Cardiac muscle cell (in vitro differentiated cells and primary cell): ENCODE measurements around the gene ADGRD1. TPM values are rescaled to one million over a fixed set of nuclear protein-coding genes. Genes with fewer than 3 reads are reported as not detected.

Experiments used
- DNase-seq, 2 donors: peaks; one replicate each; pipeline versions ENCODE4 v3.0.0 to v3.0.0-alpha.2; 2010 to 2017; ENCODE audit warnings: low read depth in 1 of 2, low spot score in 1 of 2
- H3K27ac ChIP-seq: fragments of 200-600 bp; sonication (generic); 2 replicates; pipeline ENCODE4 v1.5.1; 2016
- H3K27me3 ChIP-seq: fragments of 200-600 bp; sonication (generic); 2 replicates; pipeline ENCODE4 v1.6.0; 2016; ENCODE audit warnings: control low read depth
- H3K36me3 ChIP-seq: fragments of 200-600 bp; sonication (generic); 2 replicates; pipeline ENCODE4 v1.5.1; 2016; ENCODE audit warnings: control low read depth
- H3K4me1 ChIP-seq: fragments of 200-600 bp; sonication (generic); 2 replicates; pipeline ENCODE4 v1.8.1; 2017; ENCODE audit warnings: low read depth, mild to moderate bottlenecking, mixed run types
- H3K4me3 ChIP-seq: fragments of 200-600 bp; sonication (generic); 2 replicates; pipeline ENCODE4 v1.5.1; 2016; ENCODE audit warnings: mild to moderate bottlenecking
- H3K9me3 ChIP-seq: fragments of 200-600 bp; sonication (generic); 2 replicates; pipeline ENCODE4 v1.5.1; 2017; ENCODE audit warnings: low read depth, mild to moderate bottlenecking, control low read depth
- polyA plus RNA-seq: library from polyadenylated mRNA; unstranded; fragments of >200 nt; fragmentation: Nextera tagmentation; extraction: Ambion mirVana; gene quantifications from 2 replicates; pipeline ENCODE4 v1.2.1, GENCODE V29; 2016
- total RNA-seq: library from RNA; depleted of rRNA; stranded (reverse); fragments of >200 nt; gene quantifications from 2 replicates; pipeline ENCODE4 v1.2.3, GENCODE V29; 2016
- TF ChIP-seq, protein P1 (sequence below): IDR thresholded peaks from 2 replicates; pipeline ENCODE4 v1.5.1; 2012; ENCODE audit warnings: low read depth, mild to moderate bottlenecking, low read length

The ADGRD1 gene
- total and polyA plus RNA-seq, 2 experiments from 2014 or later = 66.6 to 74.0 TPM

DNA sequence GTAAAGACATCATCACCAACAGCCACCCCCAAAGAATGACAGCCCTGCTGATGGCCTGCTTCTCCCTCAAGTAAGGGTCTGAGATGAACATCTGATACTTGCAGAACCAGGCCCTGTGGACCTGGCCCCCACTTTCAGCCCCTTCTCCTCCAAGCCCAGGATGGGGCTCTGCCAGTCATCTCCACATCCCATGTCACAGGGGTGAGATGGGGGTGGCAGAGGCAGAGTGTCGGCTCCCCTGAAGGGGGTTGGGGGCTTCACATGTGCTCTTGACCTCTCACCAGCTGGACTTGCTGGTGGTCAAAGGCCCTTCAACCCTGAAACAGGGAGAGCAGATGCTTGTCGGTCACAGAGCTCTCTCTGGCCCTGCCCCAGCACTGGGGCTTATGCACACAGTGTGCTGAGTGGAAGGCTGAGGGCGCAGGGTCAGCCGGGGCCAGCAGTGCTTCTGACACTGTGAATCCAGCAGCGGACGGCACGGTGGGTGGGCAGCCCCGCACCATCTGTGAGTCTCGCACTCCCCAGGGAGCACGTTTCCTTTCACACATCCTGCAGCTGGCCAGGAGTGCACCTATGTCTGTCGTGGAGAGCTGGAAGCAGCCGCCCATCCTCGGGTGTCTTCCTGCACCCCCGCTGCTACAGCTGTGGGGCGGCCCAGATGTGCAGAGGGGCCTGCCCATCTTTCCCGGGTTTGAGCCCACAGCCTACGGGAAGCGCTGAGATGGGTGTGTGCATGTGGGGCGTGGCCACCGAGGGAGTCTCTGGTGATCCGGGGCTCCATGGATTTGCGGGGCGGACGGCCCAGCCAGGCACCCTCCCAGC lies 94.3 kb downstream of the ADGRD1 start:
- Histone ChIP-seq H3K36me3 (no peaks in the 10 kb centered on the region), H3K4me3 (no peak overlapping the region), H3K4me1 (no peaks in the 10 kb centered on the region), H3K27ac (no peak overlapping the region), H3K27me3 (no peaks in the 10 kb centered on the region), H3K9me3 (no peaks in the 10 kb centered on the region)
- TF ChIP-seq, protein P1, sequence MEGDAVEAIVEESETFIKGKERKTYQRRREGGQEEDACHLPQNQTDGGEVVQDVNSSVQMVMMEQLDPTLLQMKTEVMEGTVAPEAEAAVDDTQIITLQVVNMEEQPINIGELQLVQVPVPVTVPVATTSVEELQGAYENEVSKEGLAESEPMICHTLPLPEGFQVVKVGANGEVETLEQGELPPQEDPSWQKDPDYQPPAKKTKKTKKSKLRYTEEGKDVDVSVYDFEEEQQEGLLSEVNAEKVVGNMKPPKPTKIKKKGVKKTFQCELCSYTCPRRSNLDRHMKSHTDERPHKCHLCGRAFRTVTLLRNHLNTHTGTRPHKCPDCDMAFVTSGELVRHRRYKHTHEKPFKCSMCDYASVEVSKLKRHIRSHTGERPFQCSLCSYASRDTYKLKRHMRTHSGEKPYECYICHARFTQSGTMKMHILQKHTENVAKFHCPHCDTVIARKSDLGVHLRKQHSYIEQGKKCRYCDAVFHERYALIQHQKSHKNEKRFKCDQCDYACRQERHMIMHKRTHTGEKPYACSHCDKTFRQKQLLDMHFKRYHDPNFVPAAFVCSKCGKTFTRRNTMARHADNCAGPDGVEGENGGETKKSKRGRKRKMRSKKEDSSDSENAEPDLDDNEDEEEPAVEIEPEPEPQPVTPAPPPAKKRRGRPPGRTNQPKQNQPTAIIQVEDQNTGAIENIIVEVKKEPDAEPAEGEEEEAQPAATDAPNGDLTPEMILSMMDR = no peak
- no peak for DNase-seq

DNA sequence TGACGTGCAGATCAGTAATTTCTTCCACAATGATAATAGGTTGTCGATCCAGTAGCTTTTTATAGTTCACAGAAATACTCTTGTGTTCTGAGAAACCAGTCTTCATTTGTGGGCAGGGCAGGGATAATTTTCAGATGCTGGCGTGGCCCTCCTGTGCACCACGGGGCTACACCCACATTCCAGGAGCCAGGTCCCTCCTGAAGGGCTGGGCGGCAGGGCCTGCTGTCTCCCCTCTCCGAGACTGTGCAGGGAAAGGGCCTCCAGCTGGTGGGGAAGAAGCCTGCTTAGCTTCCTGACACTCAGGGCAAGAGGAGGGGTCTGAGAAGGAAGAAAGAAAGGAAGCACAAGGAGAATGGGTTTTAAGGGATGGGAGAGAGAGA lies 94.9 kb downstream of the ADGRD1 start:
- Histone ChIP-seq H3K27ac (no peak overlapping the region), H3K36me3 (no peaks in the 10 kb centered on the region)
- DNase-seq = no peak

DNA sequence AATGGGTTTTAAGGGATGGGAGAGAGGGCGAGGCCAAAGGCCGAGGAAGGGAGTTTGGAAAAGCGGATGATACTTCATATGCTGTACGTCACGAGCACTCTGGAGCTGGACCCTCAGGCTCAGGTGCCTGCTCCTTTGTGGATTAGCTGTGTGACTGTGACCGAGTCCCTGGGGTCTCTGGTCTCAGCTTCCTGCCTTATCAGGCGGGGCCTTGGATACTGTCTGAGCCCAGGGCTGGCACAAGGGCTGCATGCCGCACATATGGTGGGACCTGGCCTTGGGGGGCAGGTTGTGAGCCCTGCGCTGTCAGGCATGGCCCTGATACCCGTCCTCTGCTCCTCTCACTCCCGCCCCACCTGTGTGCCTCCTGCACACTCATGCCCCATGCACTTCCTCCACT lies 95.3 kb downstream of the ADGRD1 start:
- no peaks in the 10 kb centered on the region for H3K36me3 ChIP-seq
- H3K4me1 ChIP-seq = no peaks in the 10 kb centered on the region
- no peaks in the 10 kb centered on the region for H3K27me3 ChIP-seq
- H3K27ac ChIP-seq = no peak overlapping the region
- TF ChIP-seq, protein P1 = no peak
- H3K4me3 ChIP-seq = no peak overlapping the region
- no peak for DNase-seq
- no peaks in the 10 kb centered on the region for H3K9me3 ChIP-seq

More for the DNA sequence above, 94.9 kb downstream of the ADGRD1 start:
- Histone ChIP-seq H3K9me3 (no peaks in the 10 kb centered on the region), H3K4me1 (no peaks in the 10 kb centered on the region), H3K4me3 (no peak overlapping the region), H3K27me3 (no peaks in the 10 kb centered on the region)
- TF ChIP-seq, protein P1 = no peak

DNA sequence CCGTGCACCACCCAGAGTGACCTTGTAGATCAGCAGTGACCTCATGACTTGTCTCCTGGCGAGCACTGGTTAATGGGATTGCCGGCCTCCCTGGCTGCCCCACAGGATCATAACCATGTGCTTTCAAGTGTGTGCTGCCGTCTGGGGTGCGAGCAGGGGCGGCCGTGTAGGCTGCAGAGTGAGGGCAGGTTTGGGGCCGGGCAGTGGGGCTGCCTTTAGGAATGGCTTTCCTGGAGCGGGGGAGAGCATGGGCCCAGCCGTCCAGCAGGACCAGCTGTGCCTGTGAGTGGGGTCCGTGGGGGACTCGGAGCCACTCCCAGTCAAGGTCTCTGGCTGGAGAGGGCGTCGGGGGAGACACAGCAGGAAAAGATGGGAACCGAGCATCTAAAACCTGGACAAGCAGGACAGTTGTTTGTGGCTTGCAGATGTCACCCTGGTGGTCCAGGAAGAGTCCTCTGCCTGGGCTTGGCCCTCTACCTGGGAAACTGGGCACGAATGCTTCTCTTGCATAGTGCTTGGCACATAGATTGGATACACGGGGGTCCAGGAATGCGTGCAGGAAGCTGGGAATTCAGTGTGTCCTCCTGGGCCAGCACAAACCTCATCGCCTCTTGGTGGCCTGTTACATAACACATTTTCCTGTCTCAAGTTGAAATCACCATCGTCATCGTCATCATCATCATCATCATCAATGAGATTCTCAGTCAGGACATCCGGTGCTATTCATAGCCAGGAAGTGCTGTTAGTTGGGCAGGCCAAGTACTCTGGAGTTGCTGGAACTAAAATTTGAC lies 96.0 kb downstream of the ADGRD1 start:
- Histone ChIP-seq H3K4me3 (no peak overlapping the region), H3K36me3 (no peaks in the 10 kb centered on the region), H3K4me1 (no peaks in the 10 kb centered on the region), H3K9me3 (no peaks in the 10 kb centered on the region), H3K27me3 (no peaks in the 10 kb centered on the region), H3K27ac (no peak overlapping the region)
- TF ChIP-seq, protein P1 = no peak
- DNase-seq = no peak

DNA sequence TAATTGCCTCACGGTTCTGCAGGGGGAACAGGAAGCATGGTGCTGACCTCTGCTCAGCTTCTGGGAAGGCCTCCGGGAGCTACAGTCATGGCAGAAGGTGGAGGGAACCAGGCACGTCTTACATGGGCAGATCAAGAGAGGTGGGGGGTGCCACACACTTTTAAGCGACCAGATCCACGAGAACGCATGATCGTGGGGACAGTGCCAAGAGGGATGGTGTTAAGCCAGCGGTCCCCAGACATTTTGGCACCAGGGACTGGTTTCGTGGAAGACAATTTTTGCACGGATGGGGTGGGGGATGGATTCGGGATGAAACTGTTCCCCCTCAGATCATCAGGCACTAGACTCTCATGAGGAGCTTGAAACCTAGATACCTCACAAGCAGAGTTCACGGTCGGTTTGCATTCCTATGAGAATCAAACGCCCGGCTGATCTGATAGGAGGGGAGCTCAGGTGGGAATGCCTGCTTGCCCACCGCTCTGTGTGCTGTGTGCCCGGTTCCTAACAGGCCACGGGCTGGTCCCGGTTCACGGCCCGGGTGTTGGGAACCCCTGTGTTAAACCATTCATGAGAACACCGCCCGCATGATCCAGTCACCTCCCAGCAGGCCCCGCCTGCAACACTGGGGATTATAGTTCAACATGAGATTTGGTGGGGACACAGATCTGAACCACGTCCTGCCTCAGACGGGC lies 96.9 kb downstream of the ADGRD1 start:
- TF ChIP-seq, protein P1 = no peak
- no peaks in the 10 kb centered on the region for H3K27me3 ChIP-seq
- DNase-seq = no peak

More for the DNA sequence above, 96.9 kb downstream of the ADGRD1 start:
- Histone ChIP-seq H3K27ac (no peak overlapping the region), H3K4me3 (no peak overlapping the region), H3K4me1 (no peaks in the 10 kb centered on the region), H3K9me3 (no peaks in the 10 kb centered on the region), H3K36me3 (peaks cover 3% of the 10 kb centered on the region)
